Stimulated activated CD8-positive, alpha-beta memory T cell treated with anti-CD3 and anti-CD28 coated beads, Interleukin-2, amount 100 ng/mL, for 48 hours (primary cell): ENCODE data around the gene CCDC33.

Source experiments
- DNase-seq, 2 donors: peaks; one replicate each; pipeline ENCODE4 v3.0.0-alpha.2; 2020; ENCODE audit warnings: low read depth in 2 of 2

Gene CCDC33

GRCh38 chr15:74281147-74282133, 45.3 kb downstream of the CCDC33 start:
- no peak for DNase-seq

DNA sequence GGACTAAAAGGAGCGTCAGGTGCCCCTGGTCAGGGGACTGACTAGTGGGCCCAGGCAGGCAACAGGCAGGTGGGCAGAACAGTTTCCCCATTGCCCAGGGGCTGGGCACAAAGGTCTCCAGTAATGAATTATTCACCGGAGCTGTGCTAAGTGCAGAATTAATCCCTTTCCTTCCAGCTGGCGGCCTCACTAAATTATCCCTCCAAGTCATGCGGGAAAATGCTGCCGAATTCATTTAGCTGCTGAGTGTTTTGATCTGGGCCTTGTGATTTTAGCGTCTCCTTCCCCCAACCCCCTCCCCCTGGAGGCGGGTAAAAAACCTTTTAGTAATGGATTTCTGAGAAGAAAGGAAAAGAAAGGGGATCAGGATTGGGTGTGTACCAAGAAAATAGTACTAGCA, 47.2 kb downstream of the CCDC33 start:
- DNase-seq = no peak

GRCh38 chr15:74289671-74290070, 53.5 kb downstream of the CCDC33 start:
- no peak for DNase-seq

DNA sequence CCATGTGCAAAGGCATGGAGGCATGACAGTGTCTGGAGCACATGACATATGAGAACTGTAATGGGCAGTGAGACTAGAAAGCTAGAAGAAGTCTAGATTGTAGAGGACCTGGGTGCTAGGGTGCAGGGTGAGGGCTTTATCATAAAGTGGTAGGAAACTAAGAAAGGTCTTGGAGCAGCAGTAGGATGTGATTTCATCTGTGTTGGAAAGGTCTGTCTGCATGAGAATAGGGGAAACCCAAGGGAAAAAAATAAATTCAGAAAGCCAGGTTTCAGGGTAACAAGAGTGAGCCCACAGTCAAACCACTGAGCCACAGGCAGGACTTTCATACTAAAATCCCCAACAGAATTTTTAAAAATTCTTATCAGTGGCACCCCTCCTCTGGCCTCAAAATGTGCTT, 54.5 kb downstream of the CCDC33 start:
- no peak for DNase-seq

DNA sequence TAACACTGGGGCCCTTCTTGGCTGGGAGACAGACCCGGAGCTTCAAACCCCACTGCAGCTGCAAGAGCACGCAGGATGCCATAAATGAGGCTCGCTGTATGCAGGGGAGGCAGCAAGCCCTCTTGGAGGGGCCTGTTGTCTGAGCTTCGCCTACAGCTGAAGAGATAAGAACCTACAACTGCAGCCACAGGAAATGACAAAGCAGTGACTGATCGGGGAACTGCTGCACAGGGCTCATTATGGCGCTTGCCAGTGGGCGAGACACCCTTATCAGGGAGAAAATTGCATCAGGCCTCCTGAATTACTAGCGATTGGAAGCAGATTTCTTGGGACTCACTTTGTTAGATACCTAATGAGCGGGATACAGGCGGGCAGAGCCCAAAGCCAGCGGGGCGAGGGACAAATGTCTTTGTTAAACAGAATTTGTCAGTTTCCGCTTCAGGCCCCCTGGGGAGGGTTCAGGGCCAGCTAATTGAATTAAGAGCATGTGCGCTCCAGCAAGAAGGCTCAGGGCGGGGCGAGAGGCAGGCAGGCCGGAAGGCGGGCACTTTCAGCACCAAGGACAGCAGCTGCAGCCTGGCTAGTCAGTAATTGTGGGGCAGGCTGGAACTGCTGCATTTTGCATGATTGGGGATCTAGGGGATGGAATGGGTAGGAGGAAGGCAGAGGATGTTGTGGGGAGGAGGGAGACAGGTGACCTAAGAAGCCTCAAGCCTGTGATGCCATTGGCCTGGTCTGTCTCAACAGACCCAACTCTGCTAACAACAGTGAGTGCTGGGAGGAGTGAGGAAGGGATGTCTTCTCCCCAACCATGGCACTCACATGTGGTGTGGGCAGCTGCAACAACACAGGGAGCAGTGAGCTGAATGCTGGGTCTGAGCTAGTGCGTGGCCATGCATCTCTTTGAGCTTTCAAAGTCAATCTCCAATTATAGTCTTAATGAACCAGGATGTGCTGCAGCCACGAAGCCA, 55.3 kb downstream of the CCDC33 start:
- peak; percentile 77 to 81 for DNase-seq

- no peak for DNase-seq
Observed at GRCh38 chr15:74293021-74293810, 57.1 kb downstream of the CCDC33 start.

- no peak for DNase-seq
Observed at GRCh38 chr15:74294010-74294409, 57.9 kb downstream of the CCDC33 start.

DNA sequence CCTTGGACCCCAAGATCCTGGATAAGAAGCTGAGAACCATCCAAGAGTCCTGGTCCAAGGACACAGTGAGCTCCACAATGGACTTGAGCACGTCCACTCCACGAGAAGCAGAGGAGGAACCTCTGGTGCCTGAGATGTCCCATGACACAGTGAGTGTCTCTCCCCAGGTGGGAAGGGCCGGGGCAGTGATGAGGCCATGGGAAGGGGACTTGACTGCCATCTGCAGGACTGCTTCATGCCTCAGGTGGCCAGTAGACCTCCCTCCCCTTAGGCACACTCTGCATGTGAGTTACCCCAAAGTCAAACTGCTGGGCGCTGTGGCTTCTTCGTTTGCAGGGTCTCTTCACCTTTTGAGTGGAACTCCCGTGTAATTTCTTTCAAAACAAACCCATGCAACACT, 59.7 kb downstream of the CCDC33 start:
- no peak for DNase-seq

DNA sequence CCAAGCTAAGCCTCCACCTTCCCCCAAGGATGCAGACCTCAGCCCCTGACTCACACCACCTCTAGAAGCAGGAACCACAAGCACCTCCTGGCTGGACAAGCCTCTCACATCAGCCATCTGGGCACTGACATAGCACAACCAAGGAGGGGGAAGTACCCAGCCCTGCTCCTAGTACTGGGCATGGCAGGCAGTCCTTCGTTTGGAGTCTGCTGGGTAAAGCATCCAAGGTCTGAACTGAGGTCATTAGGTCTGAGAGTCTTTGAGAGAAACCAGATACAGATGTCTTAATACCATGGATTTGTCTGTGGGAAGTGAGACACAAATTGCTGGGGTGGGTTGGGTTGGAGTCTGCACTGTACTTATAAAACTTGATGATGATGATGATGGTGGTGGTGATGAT, 61.8 kb downstream of the CCDC33 start:
- DNase-seq = no peak

GRCh38 chr15:74300057-74300795, 64.1 kb downstream of the CCDC33 start:
- DNase-seq = no peak

GRCh38 chr15:74301583-74302361, 65.6 kb downstream of the CCDC33 start:
- no peak for DNase-seq

GRCh38 chr15:74302821-74303359, 66.8 kb downstream of the CCDC33 start:
- peak in 1 of 2 donors; percentile 30 for DNase-seq

DNA sequence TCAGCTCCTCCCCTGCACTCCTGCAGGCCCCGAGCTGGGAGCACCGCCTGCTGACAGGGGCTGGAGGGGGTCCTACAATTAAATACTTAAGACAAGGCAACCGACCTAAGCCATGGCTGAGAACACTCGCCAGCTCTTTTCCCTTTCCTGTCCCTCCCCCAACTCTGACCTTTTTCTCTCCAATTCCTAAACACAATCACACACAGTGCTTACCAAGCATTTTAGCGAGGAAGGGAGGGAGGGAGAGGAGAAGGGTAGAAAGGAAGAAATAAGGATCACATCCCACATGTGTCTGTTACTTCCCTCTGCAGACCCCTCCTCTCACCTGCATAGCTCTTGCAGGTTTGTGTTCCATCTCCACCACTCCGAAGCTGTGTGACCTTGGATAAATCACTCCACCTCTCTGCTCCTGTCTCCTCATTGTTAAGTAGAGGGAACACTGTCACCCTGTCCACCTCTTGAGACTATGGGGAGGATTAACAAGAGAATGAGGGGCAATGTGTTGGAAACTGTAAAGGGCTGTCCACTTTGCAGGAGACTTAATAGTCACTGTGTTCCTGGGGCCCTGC, 67.7 kb downstream of the CCDC33 start:
- no peak for DNase-seq

- no peak for DNase-seq
Observed at GRCh38 chr15:74304431-74304830, 68.3 kb downstream of the CCDC33 start.

DNA sequence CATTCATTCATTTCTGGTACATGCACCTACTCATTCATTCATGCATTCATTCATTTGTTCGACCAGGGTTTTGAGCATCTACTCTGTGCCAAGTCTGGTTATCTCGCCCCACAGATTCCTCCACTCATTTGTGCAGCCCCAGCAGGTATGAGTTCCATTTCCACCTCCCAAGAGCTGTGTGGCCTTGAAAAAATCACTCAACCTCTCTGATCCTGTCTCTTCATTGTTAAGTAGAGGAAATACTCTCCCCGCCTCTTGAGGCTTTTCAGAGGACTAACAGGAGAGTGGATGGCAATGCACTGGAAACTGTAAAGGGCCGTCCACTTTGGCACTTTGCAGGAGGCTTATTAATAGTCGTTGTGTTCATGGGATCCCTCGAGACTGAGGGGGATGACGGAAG, 69.6 kb downstream of the CCDC33 start:
- DNase-seq = no peak

DNA sequence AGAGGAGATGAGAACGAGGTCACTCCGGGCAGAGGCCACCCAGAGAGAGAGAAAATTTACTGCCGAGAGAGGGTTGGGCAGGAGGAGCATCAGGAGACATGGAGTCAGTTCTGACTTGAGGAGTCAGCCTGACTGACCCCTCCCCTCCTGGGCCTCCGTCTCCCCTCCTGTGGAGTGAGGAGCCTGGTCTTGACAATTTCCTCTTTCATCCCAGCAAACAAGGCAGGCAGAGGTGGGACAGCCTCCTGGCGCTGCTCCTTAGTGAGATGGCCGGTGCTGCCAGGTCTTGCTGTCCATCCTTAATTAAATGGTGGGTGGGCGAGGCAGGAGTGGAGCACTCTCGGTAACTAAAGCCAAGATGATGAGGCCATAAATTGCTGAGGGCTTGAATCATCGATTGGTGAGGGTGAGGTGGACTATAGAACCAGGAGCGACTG, 70.7 kb downstream of the CCDC33 start:
- DNase-seq = no peak

GRCh38 chr15:74307827-74308811, 72.0 kb downstream of the CCDC33 start:
- DNase-seq = no peak
